GM12878 (cell line): Measurements from ENCODE around the gene SEPTIN14. TPM values are rescaled to one million over a fixed set of nuclear protein-coding genes. Genes with fewer than 3 reads are reported as not detected.

Experiments used
- CHD4 ChIP-seq: fragments of 200-600 bp; sonication (generic); IDR thresholded peaks from 2 replicates; pipeline ENCODE4 v1.6.1; 2016; ENCODE audit warnings: mild to moderate bottlenecking
- CREB1 ChIP-seq: IDR thresholded peaks from 2 replicates; pipeline ENCODE4 v1.6.1; 2012; ENCODE audit warnings: low read depth, mild to moderate bottlenecking, inconsistent platforms
- ETV6 ChIP-seq, 2 experiments: fragments of 450-650 bp in 1 of 2; IDR thresholded peaks in 1 of 2; conservative IDR thresholded peaks in 1 of 2; 2 replicates each; pipeline ENCODE4 v1.6.1; 2014; ENCODE audit warnings: antibody characterized with exemption in 1 of 2, borderline replicate concordance in 1 of 2, low read depth in 1 of 2, mild to moderate bottlenecking in 1 of 2, moderate library complexity in 1 of 2
- NFYB ChIP-seq: IDR thresholded peaks from 2 replicates; pipeline ENCODE4 v1.6.1; 2011; ENCODE audit warnings: low read depth, mild to moderate bottlenecking, low read length, improper control_type of control experiment, moderate library complexity; ENCODE audit not compliant: insufficient read depth
- RELA ChIP-seq: fragments of 450-650 bp; IDR thresholded peaks from 2 replicates; pipeline ENCODE4 v1.8.0; 2014; ENCODE audit warnings: borderline replicate concordance; ENCODE audit not compliant: partially characterized antibody
- SMARCA5 ChIP-seq: fragments of 450-650 bp; IDR thresholded peaks from 2 replicates; pipeline ENCODE4 v1.6.1; 2017; ENCODE audit warnings: mild to moderate bottlenecking
- polyA plus RNA-seq, 11 experiments: library from polyadenylated mRNA; depleted of rRNA in 4 of 11; unstranded in 6 of 11; stranded (reverse) in 5 of 11; fragments of >200 nt; fragmentation: Nextera tagmentation in 4 of 11; fragmentation: Illumina TruSeq in 1 of 11; extraction: Ambion mirVana in 4 of 11; extraction: Trizol in 1 of 11; gene quantifications; 1 replicate in 1 of 11; 2 replicates in 10 of 11; pipeline versions ENCODE4 v1.2.1 to v1.2.3, GENCODE V29; 2011 to 2016; ENCODE audit warnings: inconsistent platforms in 2 of 11, missing spikeins in 2 of 11, low read depth in 1 of 11
- total RNA-seq, 4 experiments: library from RNA; depleted of rRNA in 3 of 4; stranded (reverse); fragments of >200 nt in 3 of 4; fragmentation: Illumina TruSeq in 1 of 4; extraction: Trizol in 1 of 4; gene quantifications; 2 replicates each; pipeline versions ENCODE4 v1.2.1 to v1.2.3, GENCODE V29; 2013 to 2021
- TF ChIP-seq, protein P1 (sequence below): fragments of 450-650 bp; conservative IDR thresholded peaks from 2 replicates; pipeline ENCODE4 v1.6.1; 2017; ENCODE audit warnings: mild to moderate bottlenecking, moderate library complexity
- TF ChIP-seq, protein P2 (sequence below): fragments of 450-650 bp; formaldehyde crosslinking; IDR thresholded peaks from 2 replicates; pipeline ENCODE4 v1.4.0; 2022; ENCODE audit warnings: mild to moderate bottlenecking, moderate library complexity
- TF ChIP-seq, protein P3 (sequence below): fragments of 150-350 bp; IDR thresholded peaks from 2 replicates; pipeline ENCODE4 v1.6.1; 2014; ENCODE audit warnings: mild to moderate bottlenecking, low read depth, low read length
- TF ChIP-seq, protein P4 (sequence below): IDR thresholded peaks from 2 replicates; pipeline ENCODE4 v1.6.1; 2012; ENCODE audit warnings: improper control_type of control experiment, low read depth, low read length; ENCODE audit not compliant: insufficient replicate concordance
- TF ChIP-seq, protein P5 (sequence below): fragments of 450-650 bp; IDR thresholded peaks from 2 replicates; pipeline ENCODE4 v1.6.1; 2016; ENCODE audit warnings: mild to moderate bottlenecking, moderate library complexity, borderline replicate concordance

Gene SEPTIN14
- total and polyA plus RNA-seq, 10 of the 15 experiments (the other 5 are each of a cell fraction or from before 2014, with no cell fraction given), result 0.01 TPM; not detected in 9

DNA sequence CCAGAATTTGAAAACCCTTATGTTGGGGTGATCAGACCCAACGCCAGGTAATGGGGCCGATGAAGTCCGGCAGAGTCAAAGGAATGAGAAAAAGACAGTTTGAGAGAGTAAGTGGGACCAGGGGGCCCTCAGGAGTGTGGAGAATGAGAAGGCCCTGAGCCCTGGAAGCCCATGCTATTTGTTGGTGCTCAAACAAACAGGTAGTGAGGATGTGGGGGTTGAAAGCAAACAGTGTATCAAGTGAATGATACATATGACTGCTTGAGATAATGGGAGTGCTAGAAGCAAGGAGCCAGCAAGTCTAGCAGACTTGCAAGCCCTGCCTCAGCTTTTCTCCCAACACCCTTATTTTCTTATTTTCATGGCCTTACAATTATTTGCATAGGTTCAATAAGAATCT is 11.2 kb upstream of the SEPTIN14 start (continued):
- TF ChIP-seq, protein P1, sequence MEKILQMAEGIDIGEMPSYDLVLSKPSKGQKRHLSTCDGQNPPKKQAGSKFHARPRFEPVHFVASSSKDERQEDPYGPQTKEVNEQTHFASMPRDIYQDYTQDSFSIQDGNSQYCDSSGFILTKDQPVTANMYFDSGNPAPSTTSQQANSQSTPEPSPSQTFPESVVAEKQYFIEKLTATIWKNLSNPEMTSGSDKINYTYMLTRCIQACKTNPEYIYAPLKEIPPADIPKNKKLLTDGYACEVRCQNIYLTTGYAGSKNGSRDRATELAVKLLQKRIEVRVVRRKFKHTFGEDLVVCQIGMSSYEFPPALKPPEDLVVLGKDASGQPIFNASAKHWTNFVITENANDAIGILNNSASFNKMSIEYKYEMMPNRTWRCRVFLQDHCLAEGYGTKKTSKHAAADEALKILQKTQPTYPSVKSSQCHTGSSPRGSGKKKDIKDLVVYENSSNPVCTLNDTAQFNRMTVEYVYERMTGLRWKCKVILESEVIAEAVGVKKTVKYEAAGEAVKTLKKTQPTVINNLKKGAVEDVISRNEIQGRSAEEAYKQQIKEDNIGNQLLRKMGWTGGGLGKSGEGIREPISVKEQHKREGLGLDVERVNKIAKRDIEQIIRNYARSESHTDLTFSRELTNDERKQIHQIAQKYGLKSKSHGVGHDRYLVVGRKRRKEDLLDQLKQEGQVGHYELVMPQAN, result no peak
- TF ChIP-seq ETV6 (conservative IDR thresholded peaks at IDR 0.05 in 1 of 2, IDR thresholded peaks at IDR 0.05 in 1 of 2; ENCODE audit: borderline replicate concordance in 1 of 2, low read depth in 1 of 2) (no peak), CHD4 (no peak), RELA (no peak), CREB1 (no peak), NFYB (no peak), SMARCA5 (no peak)
- TF ChIP-seq, protein P2, sequence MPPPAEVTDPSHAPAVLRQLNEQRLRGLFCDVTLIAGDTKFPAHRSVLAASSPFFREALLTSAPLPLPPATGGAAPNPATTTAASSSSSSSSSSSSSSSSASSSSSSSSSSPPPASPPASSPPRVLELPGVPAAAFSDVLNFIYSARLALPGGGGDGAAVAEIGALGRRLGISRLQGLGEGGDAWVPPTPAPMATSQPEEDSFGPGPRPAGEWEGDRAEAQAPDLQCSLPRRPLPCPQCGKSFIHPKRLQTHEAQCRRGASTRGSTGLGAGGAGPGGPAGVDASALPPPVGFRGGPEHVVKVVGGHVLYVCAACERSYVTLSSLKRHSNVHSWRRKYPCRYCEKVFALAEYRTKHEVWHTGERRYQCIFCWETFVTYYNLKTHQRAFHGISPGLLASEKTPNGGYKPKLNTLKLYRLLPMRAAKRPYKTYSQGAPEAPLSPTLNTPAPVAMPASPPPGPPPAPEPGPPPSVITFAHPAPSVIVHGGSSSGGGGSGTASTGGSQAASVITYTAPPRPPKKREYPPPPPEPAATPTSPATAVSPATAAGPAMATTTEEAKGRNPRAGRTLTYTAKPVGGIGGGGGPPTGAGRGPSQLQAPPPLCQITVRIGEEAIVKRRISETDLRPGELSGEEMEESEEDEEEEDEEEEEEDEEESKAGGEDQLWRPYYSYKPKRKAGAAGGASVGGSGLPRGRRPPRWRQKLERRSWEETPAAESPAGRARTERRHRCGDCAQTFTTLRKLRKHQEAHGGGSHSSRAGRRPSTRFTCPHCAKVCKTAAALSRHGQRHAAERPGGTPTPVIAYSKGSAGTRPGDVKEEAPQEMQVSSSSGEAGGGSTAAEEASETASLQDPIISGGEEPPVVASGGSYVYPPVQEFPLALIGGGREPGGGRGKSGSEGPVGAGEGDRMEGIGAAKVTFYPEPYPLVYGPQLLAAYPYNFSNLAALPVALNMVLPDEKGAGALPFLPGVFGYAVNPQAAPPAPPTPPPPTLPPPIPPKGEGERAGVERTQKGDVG (CRISPR knock-in tag), result no peak
- TF ChIP-seq, protein P3, sequence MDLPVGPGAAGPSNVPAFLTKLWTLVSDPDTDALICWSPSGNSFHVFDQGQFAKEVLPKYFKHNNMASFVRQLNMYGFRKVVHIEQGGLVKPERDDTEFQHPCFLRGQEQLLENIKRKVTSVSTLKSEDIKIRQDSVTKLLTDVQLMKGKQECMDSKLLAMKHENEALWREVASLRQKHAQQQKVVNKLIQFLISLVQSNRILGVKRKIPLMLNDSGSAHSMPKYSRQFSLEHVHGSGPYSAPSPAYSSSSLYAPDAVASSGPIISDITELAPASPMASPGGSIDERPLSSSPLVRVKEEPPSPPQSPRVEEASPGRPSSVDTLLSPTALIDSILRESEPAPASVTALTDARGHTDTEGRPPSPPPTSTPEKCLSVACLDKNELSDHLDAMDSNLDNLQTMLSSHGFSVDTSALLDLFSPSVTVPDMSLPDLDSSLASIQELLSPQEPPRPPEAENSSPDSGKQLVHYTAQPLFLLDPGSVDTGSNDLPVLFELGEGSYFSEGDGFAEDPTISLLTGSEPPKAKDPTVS, result no peak
- TF ChIP-seq, protein P4, sequence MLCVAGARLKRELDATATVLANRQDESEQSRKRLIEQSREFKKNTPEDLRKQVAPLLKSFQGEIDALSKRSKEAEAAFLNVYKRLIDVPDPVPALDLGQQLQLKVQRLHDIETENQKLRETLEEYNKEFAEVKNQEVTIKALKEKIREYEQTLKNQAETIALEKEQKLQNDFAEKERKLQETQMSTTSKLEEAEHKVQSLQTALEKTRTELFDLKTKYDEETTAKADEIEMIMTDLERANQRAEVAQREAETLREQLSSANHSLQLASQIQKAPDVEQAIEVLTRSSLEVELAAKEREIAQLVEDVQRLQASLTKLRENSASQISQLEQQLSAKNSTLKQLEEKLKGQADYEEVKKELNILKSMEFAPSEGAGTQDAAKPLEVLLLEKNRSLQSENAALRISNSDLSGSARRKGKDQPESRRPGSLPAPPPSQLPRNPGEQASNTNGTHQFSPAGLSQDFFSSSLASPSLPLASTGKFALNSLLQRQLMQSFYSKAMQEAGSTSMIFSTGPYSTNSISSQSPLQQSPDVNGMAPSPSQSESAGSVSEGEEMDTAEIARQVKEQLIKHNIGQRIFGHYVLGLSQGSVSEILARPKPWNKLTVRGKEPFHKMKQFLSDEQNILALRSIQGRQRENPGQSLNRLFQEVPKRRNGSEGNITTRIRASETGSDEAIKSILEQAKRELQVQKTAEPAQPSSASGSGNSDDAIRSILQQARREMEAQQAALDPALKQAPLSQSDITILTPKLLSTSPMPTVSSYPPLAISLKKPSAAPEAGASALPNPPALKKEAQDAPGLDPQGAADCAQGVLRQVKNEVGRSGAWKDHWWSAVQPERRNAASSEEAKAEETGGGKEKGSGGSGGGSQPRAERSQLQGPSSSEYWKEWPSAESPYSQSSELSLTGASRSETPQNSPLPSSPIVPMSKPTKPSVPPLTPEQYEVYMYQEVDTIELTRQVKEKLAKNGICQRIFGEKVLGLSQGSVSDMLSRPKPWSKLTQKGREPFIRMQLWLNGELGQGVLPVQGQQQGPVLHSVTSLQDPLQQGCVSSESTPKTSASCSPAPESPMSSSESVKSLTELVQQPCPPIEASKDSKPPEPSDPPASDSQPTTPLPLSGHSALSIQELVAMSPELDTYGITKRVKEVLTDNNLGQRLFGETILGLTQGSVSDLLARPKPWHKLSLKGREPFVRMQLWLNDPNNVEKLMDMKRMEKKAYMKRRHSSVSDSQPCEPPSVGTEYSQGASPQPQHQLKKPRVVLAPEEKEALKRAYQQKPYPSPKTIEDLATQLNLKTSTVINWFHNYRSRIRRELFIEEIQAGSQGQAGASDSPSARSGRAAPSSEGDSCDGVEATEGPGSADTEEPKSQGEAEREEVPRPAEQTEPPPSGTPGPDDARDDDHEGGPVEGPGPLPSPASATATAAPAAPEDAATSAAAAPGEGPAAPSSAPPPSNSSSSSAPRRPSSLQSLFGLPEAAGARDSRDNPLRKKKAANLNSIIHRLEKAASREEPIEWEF, result no peak
- TF ChIP-seq, protein P5, sequence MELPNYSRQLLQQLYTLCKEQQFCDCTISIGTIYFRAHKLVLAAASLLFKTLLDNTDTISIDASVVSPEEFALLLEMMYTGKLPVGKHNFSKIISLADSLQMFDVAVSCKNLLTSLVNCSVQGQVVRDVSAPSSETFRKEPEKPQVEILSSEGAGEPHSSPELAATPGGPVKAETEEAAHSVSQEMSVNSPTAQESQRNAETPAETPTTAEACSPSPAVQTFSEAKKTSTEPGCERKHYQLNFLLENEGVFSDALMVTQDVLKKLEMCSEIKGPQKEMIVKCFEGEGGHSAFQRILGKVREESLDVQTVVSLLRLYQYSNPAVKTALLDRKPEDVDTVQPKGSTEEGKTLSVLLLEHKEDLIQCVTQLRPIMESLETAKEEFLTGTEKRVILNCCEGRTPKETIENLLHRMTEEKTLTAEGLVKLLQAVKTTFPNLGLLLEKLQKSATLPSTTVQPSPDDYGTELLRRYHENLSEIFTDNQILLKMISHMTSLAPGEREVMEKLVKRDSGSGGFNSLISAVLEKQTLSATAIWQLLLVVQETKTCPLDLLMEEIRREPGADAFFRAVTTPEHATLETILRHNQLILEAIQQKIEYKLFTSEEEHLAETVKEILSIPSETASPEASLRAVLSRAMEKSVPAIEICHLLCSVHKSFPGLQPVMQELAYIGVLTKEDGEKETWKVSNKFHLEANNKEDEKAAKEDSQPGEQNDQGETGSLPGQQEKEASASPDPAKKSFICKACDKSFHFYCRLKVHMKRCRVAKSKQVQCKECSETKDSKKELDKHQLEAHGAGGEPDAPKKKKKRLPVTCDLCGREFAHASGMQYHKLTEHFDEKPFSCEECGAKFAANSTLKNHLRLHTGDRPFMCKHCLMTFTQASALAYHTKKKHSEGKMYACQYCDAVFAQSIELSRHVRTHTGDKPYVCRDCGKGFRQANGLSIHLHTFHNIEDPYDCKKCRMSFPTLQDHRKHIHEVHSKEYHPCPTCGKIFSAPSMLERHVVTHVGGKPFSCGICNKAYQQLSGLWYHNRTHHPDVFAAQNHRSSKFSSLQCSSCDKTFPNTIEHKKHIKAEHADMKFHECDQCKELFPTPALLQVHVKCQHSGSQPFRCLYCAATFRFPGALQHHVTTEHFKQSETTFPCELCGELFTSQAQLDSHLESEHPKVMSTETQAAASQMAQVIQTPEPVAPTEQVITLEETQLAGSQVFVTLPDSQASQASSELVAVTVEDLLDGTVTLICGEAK, result no peak
